HCT116 (cell line): ENCODE results near the gene TRIP10.

Experiments used
- CEBPB ChIP-seq: IDR thresholded peaks from 2 replicates; pipeline ENCODE4 v1.6.1; 2012; ENCODE audit warnings: low read depth
- CTCF ChIP-seq, 3 experiments: fragments of 200-600 bp in 1 of 3; sonication (generic) in 1 of 3; IDR thresholded peaks in 2 of 3; conservative IDR thresholded peaks in 1 of 3; 2 replicates each; pipeline ENCODE4 v1.5.1; 2012 to 2017; ENCODE audit warnings: low read depth in 2 of 3, low read length in 2 of 3, antibody characterized with exemption in 1 of 3, borderline replicate concordance in 1 of 3, control low read depth in 1 of 3, mild to moderate bottlenecking in 1 of 3, mixed read lengths in 1 of 3, mixed run types in 1 of 3, moderate library complexity in 1 of 3; ENCODE audit not compliant: insufficient read depth in 1 of 3
- EGR1 ChIP-seq: IDR thresholded peaks from 2 replicates; pipeline ENCODE4 v1.6.1; 2012; ENCODE audit warnings: low read depth
- ELF1 ChIP-seq: IDR thresholded peaks from 2 replicates; pipeline ENCODE4 v1.6.1; 2012; ENCODE audit warnings: low read depth, borderline replicate concordance
- EZH2 ChIP-seq: fragments of 200-600 bp; sonication (generic); IDR thresholded peaks from 2 replicates; pipeline ENCODE4 v1.6.1; 2017; ENCODE audit warnings: antibody characterized with exemption, mixed run types
- FOSL1 ChIP-seq: IDR thresholded peaks from 2 replicates; pipeline ENCODE4 v1.6.1; 2012; ENCODE audit warnings: low read depth
- MAX ChIP-seq: IDR thresholded peaks from 2 replicates; pipeline ENCODE4 v1.6.1; 2012
- POLR2A ChIP-seq: IDR thresholded peaks from 2 replicates; pipeline ENCODE4 v1.7.0; 2011; ENCODE audit warnings: borderline replicate concordance; ENCODE audit not compliant: insufficient read depth, insufficient read length; ENCODE audit errors: extremely low read depth
- RAD21 ChIP-seq: IDR thresholded peaks from 2 replicates; pipeline ENCODE4 v1.6.1; 2012; ENCODE audit warnings: low read depth, mild to moderate bottlenecking
- SP1 ChIP-seq: IDR thresholded peaks from 2 replicates; pipeline ENCODE4 v1.6.1; 2012; ENCODE audit warnings: low read depth

GRCh38 chr19:6796278-6796677 is 56.8 kb downstream of the TRIP10 start:
- TF ChIP-seq MAX (no peak), CTCF (IDR thresholded peaks at IDR 0.05 in 2 of 3, conservative IDR thresholded peaks at IDR 0.05 in 1 of 3; ENCODE audit: borderline replicate concordance in 1 of 3, insufficient read depth in 1 of 3, low read depth in 2 of 3, low read length in 2 of 3) (no peak), POLR2A (no peak), FOSL1 (no peak), ELF1 (no peak), SP1 (no peak), EZH2 (no peak), EGR1 (no peak), CEBPB (no peak), RAD21 (no peak)
